Sciatic nerve (tissue), 2 donors: Measurements from ENCODE around the gene EEFSEC. TPM values are rescaled to one million over a fixed set of nuclear protein-coding genes. Genes with fewer than 3 reads are reported as not detected.

Experiments
- ATAC-seq: fragments of 200-7000 bp; cut with Tn5 transposase; one replicate; pipeline ENCODE4 v1.9.1; 2020; ENCODE audit warnings: mild to moderate bottlenecking, moderate library complexity
- DNase-seq: peaks from one replicate; pipeline ENCODE4 v3.0.0-alpha.2; 2020; ENCODE audit warnings: low spot score
- intact Hi-C: fragments of 100-400 bp; cut with DNase I; formaldehyde crosslinking; loops from one replicate; pipeline ENCODE4 v1.14.2; 2022
- total RNA-seq: library from RNA; stranded (reverse); fragmentation: NEBNext Ultra II Directional; extraction: Animal tissue kit (Norgen Biotek cat#: 25700); gene quantifications from one replicate; pipeline ENCODE4 v1.2.1, GENCODE V29; 2021
- donor health status: DM: no; HTN: no; CAD: no.
- donor health status: DM: no; HTN: no; CAD: no.

EEFSEC gene, protein sequence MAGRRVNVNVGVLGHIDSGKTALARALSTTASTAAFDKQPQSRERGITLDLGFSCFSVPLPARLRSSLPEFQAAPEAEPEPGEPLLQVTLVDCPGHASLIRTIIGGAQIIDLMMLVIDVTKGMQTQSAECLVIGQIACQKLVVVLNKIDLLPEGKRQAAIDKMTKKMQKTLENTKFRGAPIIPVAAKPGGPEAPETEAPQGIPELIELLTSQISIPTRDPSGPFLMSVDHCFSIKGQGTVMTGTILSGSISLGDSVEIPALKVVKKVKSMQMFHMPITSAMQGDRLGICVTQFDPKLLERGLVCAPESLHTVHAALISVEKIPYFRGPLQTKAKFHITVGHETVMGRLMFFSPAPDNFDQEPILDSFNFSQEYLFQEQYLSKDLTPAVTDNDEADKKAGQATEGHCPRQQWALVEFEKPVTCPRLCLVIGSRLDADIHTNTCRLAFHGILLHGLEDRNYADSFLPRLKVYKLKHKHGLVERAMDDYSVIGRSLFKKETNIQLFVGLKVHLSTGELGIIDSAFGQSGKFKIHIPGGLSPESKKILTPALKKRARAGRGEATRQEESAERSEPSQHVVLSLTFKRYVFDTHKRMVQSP
- total RNA-seq: 14.8 TPM

DNA sequence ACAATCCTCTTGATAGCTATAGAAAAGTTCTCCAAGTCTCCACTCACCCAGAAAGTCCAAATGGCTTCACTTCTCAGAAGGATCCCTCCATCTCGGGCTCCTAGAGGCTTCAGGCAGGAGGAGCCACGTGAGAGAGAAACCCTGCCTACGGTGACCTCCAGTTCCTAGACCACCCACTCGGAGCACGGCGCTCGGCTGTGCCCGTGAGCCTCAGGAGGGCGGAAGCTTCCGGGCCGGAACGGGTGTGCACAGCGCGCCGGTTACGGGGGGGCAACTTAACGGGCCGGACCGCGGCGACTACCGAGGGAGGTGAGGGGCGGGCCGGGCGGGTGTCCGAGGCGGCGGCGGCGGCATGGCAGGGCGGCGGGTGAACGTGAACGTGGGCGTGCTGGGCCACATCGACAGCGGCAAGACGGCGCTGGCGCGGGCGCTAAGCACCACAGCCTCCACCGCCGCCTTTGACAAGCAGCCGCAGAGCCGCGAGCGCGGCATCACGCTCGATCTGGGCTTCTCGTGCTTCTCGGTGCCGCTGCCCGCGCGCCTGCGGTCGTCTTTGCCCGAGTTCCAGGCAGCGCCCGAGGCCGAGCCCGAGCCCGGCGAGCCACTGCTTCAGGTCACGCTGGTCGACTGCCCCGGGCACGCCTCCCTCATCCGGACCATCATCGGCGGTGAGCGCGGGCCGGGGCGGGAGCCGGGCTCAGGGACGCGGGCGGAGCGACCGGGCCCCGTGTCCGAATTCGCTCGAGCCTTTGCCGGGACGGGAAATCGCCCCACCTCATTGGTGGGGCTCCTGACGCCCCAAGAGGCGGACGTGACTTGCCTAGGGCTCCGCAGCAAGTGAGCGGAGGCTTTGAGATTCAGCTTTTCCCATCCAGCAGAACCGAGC, at the start of gene EEFSEC:
TSS of gene EEFSEC (plus strand) at position 326 of the 886 bp plus-strand sequence. CDS start at position 353, 27 bp downstream.
- DNase-seq (peak; percentile 89), ATAC-seq (peak; percentile 96)
- intact Hi-C loops: no loop called here

DNA sequence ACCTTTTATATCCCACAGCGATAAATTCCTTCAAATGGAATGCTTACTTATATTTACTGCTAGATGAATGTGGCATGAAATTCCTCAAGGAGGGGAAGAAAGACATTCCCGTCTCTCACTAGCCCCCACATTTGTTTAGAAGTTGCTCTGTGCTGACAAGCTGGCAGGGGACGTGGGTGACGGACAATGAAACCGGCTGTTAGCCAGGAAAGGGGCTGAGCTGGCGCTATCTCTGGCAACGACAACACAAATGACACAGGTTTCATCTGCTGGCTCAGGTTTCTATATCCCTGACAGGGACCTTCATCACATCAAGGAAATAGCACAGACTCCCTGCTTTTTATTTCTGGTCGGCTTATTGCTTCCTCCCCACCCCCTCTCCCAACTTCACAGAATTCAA, 45.4 kb upstream of the EEFSEC start:
- intact Hi-C loops: no loop called here
- DNase-seq (no peak), ATAC-seq (no peak)

DNA sequence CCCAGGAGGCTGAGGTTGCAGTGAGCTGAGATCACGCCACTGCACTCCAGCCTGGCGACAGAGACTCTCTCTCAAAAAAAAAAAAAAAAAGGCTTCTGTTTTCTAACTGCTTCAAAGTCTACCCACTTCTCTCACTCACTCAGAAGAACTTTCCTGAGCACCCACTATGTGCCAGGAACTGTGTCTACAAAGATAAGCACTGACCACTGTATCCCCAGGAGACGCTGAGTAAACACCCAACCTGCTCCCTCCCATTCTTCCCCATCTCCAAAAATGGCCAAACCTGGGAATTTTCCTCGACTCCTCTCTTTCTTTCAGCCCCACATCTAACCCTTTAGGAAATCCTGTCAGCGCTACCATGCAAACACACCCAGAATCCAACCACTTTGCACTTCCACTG, 42.1 kb upstream of the EEFSEC start:
- ATAC-seq: no peak
- intact Hi-C loops: no loop called here
- no peak for DNase-seq

DNA sequence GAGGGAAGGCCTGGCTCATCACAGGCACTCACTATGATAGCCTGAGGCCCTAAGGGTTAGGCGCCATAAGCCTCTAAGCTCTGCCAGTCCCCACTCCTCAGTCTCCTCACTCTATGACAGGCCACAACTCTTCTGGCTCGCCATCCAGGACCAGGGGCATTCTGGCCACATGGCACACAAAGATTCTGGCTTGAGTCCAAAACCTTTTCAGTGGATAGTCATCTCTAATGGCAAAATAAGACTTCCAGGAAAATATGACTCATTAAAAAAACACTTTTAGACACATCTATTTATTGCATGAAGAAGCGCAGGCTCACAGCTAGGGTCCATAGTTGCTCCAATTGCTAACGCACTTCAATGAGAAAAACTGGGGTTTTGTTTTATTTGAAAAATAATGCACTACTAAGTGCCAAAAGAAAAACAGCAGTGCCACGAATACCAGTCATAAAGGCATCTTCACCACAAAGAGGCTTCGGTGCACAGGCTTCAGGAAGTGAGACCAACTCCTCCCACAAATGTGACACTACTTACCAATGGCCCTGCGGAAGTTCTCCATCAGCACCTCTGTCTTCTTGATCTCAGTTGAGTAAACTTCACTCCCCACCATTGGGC, 40.8 kb upstream of the EEFSEC start:
- intact Hi-C loops: no loop called here
- no peak for ATAC-seq
- DNase-seq: no peak

DNA sequence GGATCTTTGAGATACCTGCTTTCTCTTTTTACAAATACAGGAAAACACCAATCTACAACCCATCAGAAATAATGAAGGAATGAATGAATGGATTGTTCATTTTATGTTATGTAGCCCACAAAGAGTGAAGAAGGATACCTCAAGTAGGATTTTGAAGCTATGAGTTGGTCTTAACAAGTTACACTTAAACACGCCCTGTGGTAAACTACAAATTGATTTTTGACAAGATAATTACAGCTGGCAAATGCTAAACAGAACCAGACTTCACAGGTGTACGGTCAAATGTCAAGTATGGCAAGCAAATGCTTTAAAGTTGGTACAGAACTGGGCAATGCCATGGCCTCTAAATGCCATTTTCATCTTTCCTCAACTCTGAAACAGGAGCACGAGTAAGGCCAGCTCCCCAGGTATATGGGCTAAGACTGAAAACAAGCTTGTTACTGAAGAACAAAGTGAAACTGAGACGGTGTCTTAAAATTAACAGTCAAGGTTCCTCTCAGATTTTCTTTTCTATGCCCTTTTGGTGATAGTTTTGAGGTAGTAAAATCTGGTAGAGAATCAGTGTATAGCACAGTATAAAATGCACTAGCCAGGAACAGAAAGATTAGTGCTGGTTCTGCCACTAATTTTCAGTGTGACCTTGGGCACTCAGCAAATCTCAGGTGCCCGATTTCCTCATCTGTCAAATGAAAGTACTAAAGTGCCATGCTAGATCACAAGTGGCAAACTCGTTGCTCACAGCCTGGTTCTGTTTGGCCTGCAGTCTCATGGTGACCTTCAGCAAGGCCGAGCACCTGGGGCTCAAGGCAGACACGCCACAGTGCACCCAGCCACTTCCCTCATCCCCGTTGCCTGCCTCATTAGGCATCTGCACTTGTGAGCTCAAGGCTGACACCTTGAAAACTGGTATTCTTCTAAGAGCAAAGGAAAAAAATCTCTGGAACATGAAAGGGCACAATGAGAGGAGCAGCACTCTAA, 39.2 kb upstream of the EEFSEC start:
- intact Hi-C loops: no loop called here
- ATAC-seq: no peak
- no peak for DNase-seq

DNA sequence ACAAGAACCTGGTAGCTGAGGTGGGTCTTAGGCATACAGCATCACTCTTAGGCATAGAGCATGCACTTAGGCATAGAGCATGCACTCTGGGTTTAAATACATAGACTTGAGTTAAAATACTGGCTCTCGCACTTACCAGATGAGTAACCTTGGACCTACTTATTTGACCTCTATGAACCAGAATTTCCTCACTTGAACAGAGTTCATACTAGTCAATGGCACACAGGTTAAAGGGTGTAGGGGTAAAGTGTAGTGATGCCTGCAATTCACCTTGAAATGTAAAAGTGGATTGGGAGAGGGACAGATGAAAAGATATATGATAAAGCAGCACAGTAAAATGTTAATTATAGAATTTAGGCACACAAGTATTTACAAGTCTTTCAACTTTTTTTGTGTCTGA, 31.3 kb upstream of the EEFSEC start:
- ATAC-seq (no peak), DNase-seq (no peak)
- intact Hi-C loops: no loop called here

DNA sequence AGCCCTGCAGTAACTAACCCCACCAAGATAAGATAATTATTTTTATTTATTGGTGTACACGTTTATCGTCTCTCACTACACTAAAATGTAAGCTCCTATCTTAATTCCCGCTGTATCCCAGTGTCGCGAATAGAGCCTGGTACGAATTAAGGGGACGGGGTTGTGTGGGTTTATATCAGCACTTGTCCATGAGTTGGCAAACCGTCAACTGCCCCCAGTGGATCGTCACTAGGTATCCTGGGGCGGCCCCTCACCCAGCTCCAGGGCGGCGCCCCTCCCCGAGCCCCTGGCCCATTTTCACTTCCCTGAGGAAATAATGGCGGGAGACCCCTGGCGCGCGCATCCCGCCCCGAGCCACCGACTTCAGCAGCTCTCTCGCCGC, 30.1 kb upstream of the EEFSEC start:
- DNase-seq (no peak), ATAC-seq (no peak)
- intact Hi-C loops: no loop called here

DNA sequence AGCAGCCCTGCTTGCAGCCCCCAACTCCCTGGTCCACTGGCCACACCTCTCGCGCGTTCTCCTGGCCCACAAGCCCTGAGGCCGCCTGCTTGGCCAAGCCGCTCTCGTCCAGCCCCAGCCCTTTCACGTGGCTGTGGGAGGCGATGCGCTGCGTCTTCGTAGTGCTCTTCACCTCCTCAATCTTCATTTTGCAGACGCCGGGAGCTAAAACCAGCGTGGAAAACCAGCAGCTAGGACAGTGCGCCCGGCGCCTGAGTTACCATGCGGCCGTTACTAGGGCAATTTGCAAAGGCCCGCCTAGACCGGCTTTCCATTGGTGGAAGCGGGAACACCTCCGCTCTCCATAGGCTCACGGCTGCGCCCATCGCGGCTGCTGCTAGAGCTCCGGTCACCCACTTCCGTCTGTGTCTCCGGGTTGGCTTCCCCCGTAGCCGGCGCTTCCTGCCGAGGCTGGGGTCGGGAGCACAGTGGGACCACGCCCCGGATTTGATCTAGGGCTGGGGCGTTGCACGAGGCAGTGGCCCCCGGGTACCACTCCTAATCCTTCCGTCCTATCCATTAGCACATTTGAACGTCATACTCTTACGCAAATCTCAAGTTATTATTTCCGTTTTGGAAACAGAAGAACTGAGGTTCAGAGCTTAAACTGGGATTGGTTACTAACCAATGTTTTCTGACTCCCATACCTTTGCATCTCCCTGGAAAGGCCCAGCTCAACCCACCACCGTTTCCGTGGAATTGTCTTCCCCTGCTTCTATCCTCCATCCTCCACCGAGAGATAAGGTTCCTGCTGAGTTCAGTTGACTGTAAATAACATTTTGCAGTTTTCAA, 29.5 kb upstream of the EEFSEC start, which contains the start of gene RUVBL1:
TSS of gene RUVBL1 (minus strand) at position 275 of the 831 bp plus-strand sequence. CDS start at position 187, 88 bp downstream.
- DNase-seq (peak; percentile 97), ATAC-seq (peak; percentile 100)
- intact Hi-C loops: no loop called here

DNA sequence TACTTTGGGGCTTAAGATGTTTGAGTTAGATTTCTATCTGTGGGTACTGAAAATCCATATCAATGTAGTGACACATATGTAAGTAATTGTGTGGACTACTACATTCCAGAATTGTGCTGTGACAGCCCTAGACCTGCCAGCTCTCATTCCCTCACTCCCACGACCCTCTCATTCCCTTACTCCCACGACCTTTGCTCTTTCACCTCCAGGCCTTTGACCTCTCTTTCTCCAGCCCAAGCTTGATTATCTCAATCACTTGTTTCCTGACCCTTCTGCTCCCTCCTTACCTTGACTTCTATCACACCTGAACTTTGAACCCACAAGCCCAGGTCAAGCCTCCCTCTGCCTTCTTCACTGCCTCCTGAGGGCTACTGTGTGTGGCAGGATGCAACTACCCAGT, 26.0 kb upstream of the EEFSEC start:
- intact Hi-C loops: loop anchor here (2.0 kb wide), 1 partner anchor 46 kb away; no protein-coding TSS in a partner anchor
- DNase-seq: no peak
- no peak for ATAC-seq

DNA sequence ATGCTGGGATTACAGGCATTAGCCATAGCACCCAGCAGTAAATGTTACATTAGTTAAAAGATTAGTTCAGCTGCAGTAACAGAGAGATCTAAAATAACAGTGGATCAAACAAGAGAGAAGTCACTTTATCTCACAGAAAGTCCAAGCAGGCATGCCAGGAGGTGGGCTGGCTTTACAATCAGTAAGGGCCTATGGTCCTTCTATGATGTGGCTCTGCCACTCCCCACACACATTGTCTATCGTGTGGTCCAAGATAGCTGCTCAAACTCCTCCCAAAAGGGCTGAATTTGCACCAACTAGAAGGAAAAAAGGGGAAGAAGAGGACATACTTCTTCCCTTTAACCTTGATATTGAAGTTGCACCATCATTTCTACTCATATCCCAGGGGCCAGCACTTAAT, 25.0 kb upstream of the EEFSEC start:
- ATAC-seq (no peak), DNase-seq (no peak)
- intact Hi-C loops: no loop called here

DNA sequence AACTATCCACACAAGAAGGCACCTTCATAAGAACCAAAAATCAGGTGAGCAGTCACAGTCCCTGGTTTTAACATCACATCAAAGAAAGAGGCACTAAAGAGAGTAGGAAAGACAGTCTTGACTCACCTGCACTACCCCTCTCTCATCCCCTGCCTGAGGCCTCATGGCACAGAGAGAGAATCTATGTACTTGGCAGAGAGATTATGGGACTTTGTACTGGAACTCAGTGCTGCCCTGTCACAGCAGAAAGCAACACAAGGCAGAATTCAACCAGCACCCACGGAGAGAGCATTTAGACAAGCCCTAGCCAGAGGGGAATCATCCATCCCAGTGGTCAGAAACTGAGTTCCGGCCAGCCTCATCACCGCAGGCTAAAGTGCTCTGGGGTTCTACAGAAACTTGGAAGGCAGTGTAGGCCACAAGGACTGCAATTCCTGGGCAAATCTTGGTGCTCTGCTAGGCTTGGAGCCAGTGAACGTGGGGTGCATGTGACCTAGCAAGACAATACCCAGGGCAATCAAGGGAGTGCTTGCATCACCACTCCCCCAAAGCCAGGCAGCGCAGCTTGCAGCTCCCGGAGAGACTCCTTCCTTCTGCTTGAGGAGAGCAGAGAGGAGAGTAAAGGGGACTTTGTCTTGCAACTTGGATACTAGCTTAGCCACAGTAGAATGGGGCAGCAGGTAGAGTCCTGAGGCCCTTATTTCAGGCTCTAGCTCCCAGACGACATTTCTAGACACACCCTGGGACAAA, 21.2 kb upstream of the EEFSEC start:
- ATAC-seq (no peak), DNase-seq (no peak)
- intact Hi-C loops: no loop called here

DNA sequence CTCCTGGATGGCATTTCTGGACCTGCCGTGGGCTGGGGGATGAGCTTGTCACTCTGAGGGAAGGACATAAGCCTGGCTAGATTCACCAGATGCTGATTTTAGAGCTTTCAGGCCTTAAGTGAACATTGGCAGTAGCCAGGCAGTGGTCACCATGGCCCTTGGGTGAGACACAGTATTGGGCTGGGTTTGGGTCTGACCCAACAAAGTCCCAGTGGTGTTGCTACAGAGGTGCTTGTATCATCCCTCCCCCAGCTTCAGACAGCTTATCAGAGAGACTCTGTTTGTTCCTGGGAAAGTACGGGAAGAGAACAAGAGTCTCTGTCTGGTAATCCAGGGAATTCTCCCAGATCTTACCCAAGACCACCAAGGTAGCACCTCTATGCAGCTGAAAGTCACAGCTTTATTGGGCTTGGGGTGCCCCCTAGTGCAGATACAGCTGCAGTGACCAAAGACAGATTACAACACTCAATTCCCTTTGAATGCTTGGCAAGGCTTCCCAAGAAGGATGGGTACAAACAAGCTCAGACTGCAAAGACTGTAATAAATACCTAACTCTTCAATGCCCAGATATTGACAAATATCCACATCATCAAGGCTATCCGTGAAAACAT, 19.9 kb upstream of the EEFSEC start:
- ATAC-seq (no peak), DNase-seq (no peak)
- intact Hi-C loops: no loop called here

DNA sequence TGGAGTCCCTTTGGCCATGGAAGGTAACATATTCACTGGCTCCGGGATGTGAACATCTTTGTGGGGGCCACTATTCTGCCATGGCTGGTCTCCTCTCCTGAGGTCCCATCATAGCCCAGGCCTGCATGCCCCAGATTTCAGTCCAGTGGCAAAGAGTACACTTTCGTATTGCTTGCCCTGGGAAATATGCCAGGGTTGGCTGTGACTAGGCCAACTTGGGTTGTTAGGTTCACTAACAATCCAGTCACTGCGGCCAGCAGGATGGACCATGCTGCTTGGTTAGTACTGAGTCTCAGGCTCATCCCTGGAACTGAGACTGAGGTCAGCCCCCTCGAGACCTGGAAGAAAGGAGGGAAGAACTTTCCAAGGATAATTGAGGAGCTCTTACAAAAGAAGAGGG, 9.8 kb upstream of the EEFSEC start:
- DNase-seq: no peak
- ATAC-seq: no peak
- intact Hi-C loops: no loop called here

DNA sequence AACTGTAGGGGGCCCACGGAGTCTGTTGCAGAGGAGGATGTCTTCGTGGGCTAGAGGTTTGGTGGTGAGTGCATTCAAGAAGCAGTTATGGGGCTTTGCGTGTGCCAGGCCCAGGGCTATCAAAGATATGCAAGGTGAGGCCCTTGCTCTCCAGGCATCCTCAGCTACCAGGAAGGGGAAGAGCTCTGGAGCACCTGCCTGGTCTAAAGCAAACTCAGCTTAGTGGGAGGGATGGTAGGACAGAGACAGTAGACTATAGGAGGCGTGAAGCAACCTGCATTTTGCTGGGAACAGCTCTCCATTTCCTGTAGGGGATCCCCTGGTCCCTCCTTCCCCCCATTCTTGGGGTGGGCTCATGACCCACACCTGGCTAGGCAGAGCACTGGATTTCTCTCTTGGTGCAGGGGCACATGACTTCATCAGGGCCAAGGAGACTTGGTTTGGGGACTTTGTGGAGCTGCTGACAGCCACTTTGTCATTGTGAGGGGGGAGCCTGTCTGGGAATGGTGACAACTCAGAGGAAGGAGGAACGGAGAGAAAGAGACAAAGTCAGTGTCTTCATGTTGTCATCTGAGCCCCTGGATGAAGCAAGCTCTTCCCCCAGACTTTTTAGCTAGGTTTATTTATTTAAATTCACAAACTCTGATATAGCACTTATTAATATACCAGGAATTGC, 8.6 kb upstream of the EEFSEC start:
- DNase-seq (no peak), ATAC-seq (no peak)
- intact Hi-C loops: no loop called here

DNA sequence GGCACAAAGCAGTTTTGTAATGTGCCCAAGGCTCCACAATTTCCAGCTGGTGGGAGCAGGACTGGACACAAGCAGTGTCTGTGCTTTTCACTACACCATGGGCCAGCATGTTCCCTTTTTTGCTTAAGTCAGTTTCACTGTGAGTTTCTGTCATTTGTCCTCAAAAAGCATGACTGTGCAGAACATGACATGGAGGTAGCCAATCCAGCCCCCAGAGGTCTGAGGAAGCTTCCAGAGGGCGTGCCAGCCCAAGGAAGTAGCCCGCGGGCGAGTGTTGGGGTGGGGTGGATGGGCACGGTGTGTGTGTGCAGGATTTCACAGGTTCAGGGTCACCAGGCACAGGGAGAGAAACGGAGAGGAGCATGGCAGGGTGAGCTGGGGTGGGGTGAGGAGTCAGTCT, 8.0 kb upstream of the EEFSEC start:
- DNase-seq: no peak
- ATAC-seq: peak; percentile 75
- intact Hi-C loops: no loop called here

DNA sequence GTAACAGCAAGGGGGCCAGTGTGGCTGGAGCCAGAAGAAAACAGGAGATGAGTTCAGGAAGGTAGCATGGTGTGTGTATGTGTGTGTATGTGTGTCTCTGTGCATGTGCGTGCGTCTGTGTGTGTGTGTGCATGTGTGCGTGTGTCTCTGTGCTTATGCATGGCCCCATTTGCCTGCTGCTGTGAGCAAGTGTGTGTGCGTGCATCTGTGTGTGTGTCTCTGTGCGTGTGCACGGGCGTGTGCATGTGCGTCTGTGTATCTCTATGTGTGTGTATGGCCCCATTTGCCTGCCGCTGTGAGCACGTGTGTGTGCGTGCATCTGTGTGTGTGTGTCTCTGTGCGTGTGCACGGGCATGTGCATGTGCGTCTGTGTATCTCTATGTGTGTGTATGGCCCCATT, 7.1 kb upstream of the EEFSEC start:
- intact Hi-C loops: no loop called here
- no peak for DNase-seq
- ATAC-seq: no peak
